Cardiac septum (tissue), 1 donor: ENCODE data around the gene GTPBP10. TPM values are rescaled to one million over a fixed set of nuclear protein-coding genes. Genes with fewer than 3 reads are reported as not detected.
"Not testable (repeated sequence)": the region's sequence is repeated elsewhere in the genome, so short reads cannot be mapped to it uniquely, and the experiment has no call there.

Experiments used
- DNase-seq: peaks from one replicate; pipeline ENCODE4 v3.0.0-alpha.2; 2020; ENCODE audit warnings: low spot score
- intact Hi-C: fragments of 100-400 bp; cut with DNase I; formaldehyde crosslinking; loops from one replicate; pipeline ENCODE4 v1.14.0; 2022
- long read RNA-seq: library from polyadenylated mRNA; unstranded; transcript quantifications from one replicate; pipeline ENCODE4 v2.0.0, GENCODE V29; 2021
- total RNA-seq: library from RNA; stranded (reverse); fragmentation: NEBNext Ultra II Directional; extraction: Animal tissue kit (Norgen Biotek cat#: 25700); gene quantifications from one replicate; pipeline ENCODE4 v1.2.1, GENCODE V29; 2021
- donor health status: DM: no; HTN: no; CAD: no.

The GTPBP10 gene, protein sequence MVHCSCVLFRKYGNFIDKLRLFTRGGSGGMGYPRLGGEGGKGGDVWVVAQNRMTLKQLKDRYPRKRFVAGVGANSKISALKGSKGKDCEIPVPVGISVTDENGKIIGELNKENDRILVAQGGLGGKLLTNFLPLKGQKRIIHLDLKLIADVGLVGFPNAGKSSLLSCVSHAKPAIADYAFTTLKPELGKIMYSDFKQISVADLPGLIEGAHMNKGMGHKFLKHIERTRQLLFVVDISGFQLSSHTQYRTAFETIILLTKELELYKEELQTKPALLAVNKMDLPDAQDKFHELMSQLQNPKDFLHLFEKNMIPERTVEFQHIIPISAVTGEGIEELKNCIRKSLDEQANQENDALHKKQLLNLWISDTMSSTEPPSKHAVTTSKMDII
- 19.4 TPM for total RNA-seq
- long read RNA-seq, full-length matches to known transcripts, result 8 of 8 reads
- long read RNA-seq, partial matches to known transcripts, result 0 of 8 reads
- long read RNA-seq, other reads (novel, unspliced or antisense), result 0 of 8 reads

DNA sequence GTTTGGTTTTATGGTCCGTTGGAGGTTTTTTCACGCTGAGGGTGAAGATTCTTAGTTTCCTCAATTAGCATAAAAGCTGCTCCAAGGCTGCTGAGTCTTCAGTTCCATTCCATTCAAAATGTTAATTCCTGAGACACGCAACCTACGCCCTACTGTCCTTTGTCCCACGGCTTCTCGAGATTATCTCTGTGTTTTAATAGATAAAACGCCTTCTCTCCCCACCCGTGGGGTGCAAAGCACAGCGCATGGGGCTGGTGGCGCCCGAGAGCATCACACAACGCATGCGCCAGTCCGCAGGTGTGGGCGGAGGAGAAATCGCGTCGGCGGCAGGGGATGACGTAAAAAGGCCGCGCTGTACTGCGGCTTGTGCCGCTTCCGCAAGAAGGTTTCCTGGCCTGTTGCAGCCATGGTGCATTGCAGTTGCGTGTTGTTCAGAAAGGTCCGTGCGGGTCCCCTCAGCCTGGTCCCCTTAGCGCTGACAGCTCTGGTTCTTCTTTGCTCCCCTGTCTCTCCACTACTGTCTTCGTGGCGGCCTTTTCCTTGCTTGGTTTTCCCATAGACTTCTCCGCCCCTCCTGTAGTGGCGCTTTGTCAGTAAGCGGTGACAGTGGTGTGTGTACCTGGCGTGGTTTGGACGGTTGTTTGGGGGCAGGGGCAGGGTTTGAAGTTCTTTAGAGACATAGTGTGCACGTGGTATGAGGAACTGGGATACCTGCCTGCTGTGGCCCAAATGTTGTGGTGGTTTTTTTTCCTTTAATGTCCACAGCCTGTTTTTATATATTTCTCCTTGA, at the start of gene GTPBP10:
GTPBP10 (plus strand) TSS at position 381 of the 790 bp plus-strand sequence; CDS start at position 407, 26 bp downstream.
- DNase-seq, result peak; percentile 98
- intact Hi-C loops, result loop anchor here (2.0 kb wide), 1 partner anchor 56 kb away; the partner anchor contains the start of gene CLDN12

DNA sequence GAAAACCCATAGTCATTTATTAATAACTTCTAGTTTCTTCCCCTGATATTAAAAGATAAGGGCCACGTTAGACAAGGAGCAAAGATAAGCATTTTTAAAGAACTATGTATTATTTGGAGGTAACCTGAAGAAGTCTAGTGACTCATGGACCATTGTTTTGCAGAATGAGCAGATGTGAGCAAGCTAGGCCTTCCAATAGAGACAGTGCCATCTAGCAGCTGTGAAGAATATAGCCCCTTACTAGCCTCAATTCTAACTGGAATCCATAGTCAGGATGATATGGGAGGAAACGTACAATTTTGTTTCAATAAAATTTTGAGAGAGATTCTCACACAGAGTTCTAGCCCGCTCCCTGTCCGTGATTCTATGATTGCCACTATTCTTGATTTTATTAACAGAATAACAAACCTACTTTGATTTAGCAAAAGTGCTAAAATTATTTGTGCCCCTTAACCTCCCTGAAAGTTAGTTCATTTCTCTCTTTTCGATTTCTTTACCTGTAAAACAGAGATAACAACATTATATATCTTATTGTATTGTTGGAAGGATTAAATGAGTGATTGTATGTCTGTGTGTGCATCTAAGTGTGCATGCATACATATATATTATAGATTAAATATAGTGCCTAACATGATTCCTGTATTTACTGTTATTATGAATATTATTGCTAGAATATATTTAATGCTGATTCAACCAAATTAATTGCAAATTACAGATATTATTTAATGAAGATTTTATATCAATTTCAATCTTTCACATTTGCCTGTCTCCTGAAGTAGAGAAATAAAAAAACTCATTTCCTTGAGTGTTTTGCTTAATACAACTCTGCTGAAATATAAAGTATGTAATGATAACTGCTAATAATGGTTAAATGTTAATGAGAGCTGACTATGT, 48.1 kb upstream of the GTPBP10 start:
- intact Hi-C loops, result loop anchor here (10.0 kb wide), 1 partner anchor 144 kb away; the partner anchor contains the start of gene STEAP1
- no peak for DNase-seq

DNA sequence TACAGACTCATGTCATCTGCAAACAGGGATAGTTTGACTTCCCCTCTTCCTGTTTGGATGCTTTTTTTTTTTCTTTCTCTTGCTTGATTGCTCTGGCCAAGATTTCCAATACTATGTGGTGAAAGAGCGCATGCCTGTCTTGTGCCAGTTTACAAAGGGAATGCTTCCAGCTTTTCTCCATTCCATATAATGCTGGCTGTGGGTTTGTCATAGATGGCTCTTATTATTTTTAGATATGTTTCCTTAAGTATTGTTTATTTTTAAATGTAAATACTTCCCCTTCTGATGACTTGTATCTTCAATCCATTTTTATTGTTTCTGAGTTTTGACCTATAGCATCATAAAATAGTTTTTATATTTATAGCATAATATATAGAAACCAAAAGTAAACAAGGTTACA, 43.3 kb upstream of the GTPBP10 start:
- intact Hi-C loops, result no loop called here
- DNase-seq, result no peak

DNA sequence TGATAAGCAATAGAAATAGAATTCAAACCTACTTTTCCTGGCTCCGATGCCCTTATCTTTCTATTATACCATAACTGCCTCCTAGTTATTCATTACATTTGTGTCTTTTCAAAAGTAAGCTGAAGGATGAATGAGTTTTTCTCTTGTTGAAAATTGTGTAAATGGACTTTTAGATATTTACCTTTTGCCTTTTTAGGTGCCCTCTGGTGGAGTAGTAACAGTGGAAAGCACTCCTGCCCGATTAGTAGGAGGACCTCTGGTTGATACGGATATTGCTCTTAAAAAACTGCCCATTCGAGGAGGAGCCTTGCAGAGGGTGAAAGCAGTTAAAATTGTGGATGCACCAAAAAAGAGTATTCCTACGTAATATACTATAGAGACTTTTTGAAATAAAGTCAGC, 36.6 kb upstream of the GTPBP10 start:
- no peak for DNase-seq
- intact Hi-C loops, result loop anchor here (10.0 kb wide), 1 partner anchor 115 kb away; no protein-coding TSS in a partner anchor

DNA sequence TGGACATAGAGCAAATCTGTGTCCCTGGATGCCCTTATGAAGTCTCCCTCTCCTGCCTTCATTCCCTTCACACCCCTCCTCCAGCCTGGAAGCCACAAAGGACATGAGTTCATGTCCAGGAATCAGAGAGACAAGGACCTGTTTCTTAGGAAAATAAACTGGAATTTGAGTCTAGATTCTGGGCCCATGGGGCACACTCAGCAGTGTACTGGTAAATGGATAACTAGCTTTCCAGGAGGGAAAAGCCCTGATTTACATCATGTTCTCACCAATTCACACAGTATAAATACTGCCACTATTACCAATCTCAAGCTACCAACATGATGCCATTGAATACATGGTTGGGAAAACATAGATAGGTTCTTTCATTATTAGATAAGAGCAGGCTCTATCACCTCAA, 35.3 kb upstream of the GTPBP10 start:
- no peak for DNase-seq
- intact Hi-C loops, result loop anchor here (10.0 kb wide), 1 partner anchor 114 kb away; no protein-coding TSS in a partner anchor

DNA sequence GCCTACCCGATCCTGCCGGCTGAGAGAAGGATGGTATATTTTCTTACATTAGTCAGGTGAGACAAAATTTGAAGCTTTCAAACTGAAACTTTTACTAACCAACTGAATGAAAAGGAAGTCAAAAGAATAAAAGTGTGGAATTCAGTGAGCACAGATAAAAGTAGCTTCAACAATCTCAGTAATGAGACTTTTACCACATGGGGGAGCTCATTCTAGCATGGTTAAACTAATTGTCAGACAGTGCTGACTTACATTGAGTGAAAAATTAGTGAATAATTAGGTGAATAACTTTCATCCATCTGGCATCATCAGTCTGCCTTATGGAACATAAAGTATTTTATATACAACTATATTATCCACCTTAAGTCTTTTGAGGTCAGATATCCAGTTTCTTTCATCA, 33.8 kb upstream of the GTPBP10 start:
- intact Hi-C loops, result loop anchor here (10.0 kb wide), 1 partner anchor 112 kb away; no protein-coding TSS in a partner anchor
- DNase-seq, result no peak

DNA sequence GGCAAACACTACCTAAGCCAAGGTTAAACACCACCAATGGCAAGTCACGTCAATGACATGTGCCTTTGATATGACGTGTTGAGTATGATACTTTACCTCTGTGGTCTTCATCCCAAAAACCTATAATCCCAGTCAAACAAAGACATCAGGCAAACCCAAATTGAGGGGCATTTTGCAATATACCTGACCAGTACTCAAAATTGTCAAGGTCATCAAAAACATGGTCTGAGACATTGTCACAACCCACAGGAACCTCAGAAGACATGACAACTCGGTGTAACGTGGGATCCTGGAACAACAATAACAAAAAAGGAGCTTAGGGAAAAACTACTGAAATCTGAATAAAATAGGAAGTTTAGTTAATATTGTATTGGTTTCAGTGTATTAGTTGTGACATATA, 32.6 kb upstream of the GTPBP10 start:
- no peak for DNase-seq
- intact Hi-C loops, result loop anchor here (10.0 kb wide), 1 partner anchor 111 kb away; no protein-coding TSS in a partner anchor

DNA sequence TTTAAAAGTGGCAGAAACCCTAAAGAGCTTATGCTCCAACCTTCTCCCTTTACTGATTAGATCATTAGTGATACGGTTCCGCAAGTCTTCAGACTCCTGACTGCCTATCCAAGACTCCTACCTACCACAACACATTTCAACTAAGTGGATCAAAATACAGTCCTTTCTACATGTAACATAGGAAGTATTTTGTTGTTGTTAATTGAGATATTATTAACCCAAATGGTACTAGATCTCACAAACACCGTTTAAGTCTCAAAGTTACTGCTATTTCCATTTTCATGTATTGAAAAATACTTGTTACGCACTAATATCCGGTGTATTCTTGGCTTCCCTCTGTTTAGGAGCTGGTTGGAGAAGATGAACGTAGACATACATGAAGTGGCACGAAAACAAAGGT, 26.5 kb upstream of the GTPBP10 start:
- DNase-seq, result no peak
- intact Hi-C loops, result no loop called here

DNA sequence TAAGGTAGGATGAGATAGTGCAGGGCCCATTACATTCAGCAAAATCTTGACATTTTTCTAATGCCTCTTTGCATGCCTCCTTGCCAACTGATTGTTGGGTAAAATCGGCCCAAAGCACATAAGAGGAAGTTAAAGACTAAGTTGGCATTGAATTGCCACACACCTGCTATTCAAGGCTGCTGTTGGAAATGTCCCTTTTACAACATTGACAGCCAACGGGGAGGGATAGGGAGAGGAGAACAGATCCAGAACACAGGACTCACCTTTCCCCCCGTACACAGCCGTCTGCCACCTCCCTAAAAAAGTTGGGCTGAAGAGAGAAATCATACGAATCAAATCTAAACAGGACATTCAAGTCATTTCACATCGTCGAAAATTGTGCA, 26.1 kb upstream of the GTPBP10 start:
- intact Hi-C loops, result no loop called here
- no peak for DNase-seq

DNA sequence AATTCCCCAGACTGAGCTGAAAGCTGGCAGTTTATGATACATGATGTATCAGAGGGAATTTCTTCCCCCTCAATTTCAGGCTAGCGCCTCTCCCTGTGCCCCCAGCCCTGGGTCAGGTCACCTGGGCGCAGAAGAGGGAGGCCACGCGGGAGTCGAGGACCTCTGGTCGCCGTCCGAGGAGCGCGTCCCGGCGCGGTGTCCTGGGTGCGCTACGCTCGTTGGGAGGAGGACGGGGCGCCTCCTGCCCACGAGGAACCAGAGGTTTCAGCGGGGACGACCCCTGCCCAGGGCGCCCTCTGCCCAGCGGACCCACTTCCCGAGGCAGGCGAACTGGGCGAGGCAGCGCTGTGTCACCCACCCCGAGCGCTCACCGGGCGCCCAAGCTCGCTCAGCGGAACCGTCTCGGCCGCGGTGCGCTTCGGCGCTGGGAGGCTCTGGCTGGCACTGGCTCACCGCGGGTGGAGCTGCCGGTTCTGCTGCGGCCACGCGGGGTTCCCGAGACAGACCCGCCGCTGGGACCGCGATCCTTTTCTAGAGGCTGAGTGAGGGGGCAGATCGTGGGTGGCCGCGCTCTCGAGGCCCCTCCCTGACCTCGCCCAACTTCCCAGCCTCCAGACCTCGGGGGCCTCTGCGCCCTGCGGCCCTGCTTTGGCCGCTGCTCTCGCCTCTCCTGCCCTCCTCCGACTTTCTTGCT, 25.6 kb upstream of the GTPBP10 start, which contains the start of gene FAM237B:
FAM237B (minus strand) TSS at position 504 of the 694 bp plus-strand sequence. CDS start 1,556 bp downstream, outside the sequence.
- DNase-seq, result no peak
- intact Hi-C loops, result no loop called here

DNA sequence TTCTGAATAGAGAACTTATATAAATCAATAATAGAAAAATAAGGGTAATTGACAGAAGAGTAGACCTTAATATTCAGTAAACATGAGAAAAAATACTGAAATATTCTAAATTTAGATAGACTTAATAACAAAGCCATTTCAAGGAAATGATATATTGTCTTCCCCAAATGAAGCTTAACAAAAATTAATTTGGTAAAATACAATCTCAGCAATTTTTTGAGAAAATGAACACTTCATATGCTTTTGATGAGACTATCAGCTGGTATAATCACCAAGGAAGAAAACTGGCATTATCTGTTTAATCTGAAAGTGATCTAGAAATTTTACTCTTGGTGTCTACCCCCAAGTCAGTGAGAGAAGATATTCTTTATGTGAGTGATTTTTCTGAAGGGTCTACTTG, 23.7 kb upstream of the GTPBP10 start:
- no peak for DNase-seq
- intact Hi-C loops, result no loop called here

DNA sequence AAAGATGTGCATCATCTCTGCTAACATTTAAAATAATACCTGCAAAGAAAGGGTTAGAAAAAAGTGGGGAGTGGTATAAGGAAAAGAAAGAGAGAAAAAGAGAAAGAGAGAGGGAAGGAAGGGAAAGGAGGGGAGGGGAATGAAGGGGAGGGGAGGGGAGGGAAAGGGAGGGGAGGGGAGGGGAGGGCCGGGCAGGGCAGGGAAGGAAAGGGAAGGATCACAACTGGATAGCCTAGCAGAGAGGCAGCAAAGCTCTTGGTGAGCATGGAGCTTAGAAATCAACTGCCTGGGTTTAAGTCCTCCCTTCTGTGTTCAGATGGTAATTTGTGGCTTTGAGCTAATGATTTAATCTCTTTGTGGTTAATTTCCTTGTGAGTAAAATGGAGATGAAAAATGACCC, 20.0 kb upstream of the GTPBP10 start:
- intact Hi-C loops, result no loop called here
- no peak for DNase-seq

DNA sequence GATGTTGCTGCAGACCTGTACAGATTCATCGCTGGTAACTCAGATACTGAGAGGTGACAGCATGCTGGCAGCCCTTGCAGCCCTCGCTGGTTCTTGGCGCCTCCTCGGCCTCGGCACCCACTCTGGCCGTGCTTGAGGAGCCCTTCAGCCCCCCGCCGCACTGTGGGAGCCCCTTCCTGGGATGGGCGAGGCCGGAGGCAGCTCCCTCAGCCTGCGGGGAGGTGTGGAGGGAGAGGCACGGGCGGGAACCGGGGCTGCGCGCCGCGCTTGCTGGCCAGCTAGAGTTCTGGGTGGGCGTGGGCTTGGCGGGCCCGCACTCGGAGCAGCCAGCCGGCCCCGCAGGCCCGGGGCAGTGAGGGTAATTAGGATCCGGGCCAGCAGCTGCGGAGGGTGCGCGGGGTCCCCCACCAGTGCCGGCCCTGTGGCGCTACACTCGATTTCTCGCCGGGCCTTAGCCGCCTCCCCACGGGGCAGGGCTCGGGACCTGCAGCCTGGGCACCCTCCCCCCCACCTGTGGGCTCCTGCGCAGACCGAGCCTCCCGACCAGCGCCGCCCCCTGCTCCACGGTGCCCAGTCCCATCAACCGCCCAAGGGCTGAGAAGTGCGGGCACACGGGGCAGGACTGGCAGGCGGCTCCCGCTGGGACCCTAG, 12.2 kb upstream of the GTPBP10 start:
- no peak for DNase-seq
- intact Hi-C loops, result no loop called here

DNA sequence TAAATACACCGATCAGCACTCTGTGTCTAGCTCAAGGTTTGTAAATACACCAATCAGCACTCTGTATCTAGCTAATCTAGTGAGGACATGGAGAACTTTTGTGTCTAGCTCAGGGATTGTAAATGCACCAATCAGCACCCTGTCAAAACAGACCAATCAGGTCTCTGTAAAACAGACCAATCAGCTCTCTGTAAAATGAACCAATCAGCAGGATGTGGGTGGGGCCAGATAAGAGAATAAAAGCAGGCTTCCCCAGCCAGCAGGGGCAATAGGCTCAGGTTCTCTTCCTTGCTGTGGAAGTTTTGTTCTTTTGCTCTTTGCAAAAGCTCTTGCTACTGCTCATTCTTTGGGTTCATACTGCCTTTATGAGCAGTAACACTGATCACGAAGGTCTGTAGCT, 11.6 kb upstream of the GTPBP10 start:
- intact Hi-C loops, DNase-seq: not testable (repeated sequence)

DNA sequence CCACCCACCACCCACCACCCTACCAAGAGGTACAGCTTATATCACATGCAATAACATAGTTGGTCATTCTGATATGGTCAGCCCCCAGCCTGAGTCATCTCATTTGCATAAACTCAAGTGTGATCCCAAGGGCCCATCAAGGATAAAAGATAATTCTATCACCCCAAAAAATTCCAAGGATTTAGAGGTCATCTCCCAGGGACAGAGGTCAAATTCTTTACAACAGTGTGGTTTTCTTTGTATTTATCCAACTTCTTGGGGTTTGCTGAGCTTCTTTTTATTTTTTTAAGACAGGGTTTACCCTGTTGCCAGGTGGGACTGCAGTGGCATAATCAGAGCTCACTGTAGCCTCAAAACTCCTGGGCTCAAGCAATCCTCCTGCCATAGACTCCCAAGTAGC, 9.4 kb upstream of the GTPBP10 start:
- intact Hi-C loops, result no loop called here

DNA sequence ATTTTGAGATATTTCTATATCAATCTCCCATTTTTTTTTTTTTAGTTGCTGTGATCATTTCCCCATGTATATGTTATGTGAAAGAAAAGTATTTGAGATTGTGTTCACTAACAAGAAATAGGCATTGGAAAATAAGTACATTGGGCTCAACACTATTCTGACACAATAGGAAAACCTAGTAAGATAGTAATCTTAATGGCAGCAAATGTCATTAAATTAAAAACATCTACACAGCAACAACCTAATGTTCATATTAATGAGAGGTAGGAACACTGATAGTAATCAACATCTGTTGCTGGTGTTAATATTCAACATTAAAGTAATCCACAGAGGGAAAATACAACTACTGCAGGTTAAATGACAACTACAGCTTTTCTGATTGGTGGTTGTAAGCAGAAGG, 1.5 kb upstream of the GTPBP10 start:
- no peak for DNase-seq
- intact Hi-C loops, result no loop called here

More for the DNA sequence above, 9.4 kb upstream of the GTPBP10 start:
- DNase-seq, result no peak

DNA sequence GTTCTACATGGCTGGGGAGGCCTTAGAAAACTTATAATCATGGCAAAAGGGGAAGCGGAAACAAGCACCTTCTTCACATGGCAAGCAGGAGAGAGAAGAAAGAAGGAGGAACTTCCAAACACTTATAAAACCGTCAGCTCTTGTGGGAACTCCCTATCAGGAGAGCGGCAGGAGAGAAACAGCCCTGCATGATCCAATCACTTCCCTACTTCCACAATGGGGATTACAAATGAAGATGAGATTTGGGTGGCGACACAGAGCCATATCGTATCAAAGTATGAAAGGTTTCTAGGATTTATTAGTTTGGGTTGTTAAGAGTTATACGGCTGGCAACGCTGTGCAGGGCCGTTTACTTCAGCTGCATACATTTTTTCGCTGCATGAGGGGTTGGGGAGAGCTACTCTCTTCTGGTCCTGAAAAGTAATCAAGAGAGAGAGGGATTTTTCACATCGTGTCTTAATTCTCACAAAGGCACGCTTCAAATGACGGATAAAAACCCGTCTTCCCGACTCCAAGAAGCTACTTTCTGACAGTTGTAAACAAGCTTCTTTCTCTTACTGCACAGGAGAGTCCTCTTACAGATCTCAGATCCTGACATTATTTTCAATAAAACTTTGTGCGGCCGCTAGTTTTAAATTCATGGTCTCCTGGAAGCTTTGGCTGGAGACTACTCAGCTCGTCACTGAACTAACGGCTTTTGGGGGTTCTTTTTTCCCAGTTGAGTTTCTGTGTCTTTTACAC, 751 bp upstream of the GTPBP10 start:
- DNase-seq, result no peak
- intact Hi-C loops, result loop anchor here (2.0 kb wide), 1 partner anchor 57 kb away; the partner anchor contains the start of gene CLDN12
